ENCODE results near the gene THAP8. TPM values are rescaled to one million over a fixed set of nuclear protein-coding genes. Genes with fewer than 3 reads are reported as not detected.
A peak's percentile ranks its signal among the peaks of the same experiment; 100 is the strongest.
"Not testable (repeated sequence)": the region's sequence is repeated elsewhere in the genome, so short reads cannot be mapped to it uniquely, and the experiment has no call there.

THAP8 gene
- total RNA-seq, 2 experiments from 2014 or later, result 3.1 to 3.4 TPM

DNA sequence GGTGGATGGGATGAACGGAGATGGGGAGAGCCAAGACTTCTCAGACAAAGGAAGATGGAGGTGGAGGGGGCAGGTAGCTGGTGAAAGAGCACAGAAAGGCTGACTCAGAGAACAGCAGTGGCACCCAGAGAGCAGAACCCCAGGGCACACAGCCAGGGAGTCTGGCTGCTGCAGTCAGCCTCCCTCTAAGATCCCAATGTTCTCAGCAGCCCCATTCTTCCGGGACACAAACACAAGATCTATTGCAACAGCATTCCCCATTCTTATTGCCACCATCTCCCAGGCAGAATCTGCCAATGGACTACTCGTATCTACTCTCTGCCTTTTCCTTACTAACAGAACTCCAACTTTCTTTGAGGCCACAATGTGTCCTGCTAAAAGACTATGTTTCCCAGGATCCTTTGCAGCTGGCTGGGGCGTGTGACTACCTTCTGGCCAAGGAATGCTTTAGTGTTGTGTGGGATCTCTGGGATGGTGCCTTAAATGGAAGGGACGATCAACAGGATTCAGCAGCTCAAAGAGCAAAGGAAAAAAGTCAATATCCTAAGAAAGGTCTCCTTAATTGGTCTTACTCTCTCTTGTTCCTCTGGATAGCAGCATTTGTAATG lies 7.5 kb downstream of the THAP8 start:
- ATAC-seq, result no peak
- no peaks in the 10 kb centered on the region for H3K4me1 Mint-ChIP-seq
- no peak for DNase-seq
- ChIA-PET CTCF (no interaction called here), POLR2A (no interaction called here)
- H3K27ac Mint-ChIP-seq, result no peak overlapping the region
- H3K36me3 Mint-ChIP-seq (ENCODE audit: low read depth), result peaks cover 4% of the 10 kb centered on the region
- no peaks in the 10 kb centered on the region for H3K27me3 Mint-ChIP-seq
- H3K9me3 Mint-ChIP-seq (ENCODE audit: low read depth), result no peaks in the 10 kb centered on the region
- intact Hi-C loops (cut with DNase I, micrococcal nuclease), result no loop called here
- no peak overlapping the region for H3K4me3 Mint-ChIP-seq

DNA sequence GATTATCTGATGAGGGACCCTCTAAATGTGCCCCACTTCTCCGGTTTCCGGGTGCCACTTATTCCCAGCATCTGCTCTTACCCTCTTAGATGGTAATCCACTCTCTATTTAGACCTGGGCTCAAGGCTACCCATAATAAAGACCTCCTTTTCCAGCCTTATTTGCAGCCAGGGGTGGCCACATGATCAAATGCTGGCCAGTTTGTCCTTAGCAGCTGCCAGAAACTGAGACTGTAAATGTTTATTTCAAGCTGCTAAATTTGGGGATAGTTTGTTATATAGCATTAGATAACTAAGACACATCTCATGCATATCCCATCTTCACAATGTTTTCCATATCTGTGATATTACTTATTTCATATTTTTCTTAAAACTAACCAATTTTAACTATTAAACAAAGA lies 10.1 kb downstream of the THAP8 start:
- Mint-ChIP-seq H3K36me3 (ENCODE audit: low read depth) (peaks cover 9% of the 10 kb centered on the region), H3K27me3 (no peaks in the 10 kb centered on the region), H3K9me3 (ENCODE audit: low read depth) (no peaks in the 10 kb centered on the region), H3K4me1 (no peaks in the 10 kb centered on the region), H3K27ac (no peak overlapping the region), H3K4me3 (no peak overlapping the region)
- ChIA-PET CTCF (no interaction called here), POLR2A (no interaction called here)
- DNase-seq (no peak), ATAC-seq (no peak)
- intact Hi-C loops (cut with DNase I, micrococcal nuclease), result no loop called here

DNA sequence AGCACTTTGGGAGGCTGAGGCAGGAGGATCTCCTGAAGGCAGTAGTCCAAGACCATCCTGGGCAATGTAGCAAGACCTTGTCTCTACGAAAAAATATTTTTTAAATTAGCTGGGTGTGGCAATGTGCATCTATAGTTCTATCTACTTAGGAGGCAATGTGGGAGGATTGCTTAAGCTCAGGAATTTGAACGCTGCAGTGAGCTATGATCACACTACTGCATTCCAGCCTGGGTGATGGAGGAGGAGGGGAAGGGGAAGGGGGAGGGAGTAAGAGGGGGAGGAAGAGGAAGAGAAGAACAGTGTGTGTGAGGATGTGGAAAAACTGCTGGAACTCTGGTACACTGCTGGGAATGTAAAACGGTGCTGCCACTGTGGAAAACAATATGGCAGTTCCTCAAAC lies 12.3 kb downstream of the THAP8 start:
- Mint-ChIP-seq H3K36me3 (ENCODE audit: low read depth) (peaks cover 9% of the 10 kb centered on the region), H3K27me3 (no peaks in the 10 kb centered on the region), H3K9me3 (ENCODE audit: low read depth) (no peaks in the 10 kb centered on the region), H3K4me3 (no peak overlapping the region), H3K27ac (no peak overlapping the region), H3K4me1 (peaks cover 5% of the 10 kb centered on the region)
- ChIA-PET CTCF (no interaction called here), POLR2A (no interaction called here)
- no peak for ATAC-seq
- intact Hi-C loops (cut with DNase I, micrococcal nuclease), result no loop called here
- no peak for DNase-seq

DNA sequence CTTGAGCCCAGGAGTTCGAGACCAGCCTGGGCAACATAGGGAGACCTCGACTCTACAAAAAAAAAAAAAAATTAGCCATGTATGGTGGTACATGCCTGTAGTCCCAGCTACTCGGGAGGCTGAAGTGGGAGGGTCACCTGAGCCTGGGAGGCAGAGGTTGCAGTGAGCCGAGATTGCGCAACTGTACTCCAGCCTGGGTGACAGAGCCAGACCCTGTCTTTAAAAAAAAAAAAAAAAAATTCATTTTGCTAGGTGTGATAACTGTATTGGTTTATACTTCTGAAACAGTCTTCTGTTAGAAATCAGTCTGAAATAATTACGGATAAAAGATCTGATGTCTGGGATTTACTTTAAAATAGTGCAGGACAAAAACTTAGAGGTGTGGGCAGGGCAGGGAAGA lies 13.0 kb downstream of the THAP8 start:
- POLR2A ChIA-PET; ATAC-seq; H3K36me3 Mint-ChIP-seq (ENCODE audit: low read depth); H3K4me3 Mint-ChIP-seq; intact Hi-C loops (cut with DNase I, micrococcal nuclease); H3K27ac Mint-ChIP-seq; H3K4me1 Mint-ChIP-seq; DNase-seq; H3K9me3 Mint-ChIP-seq (ENCODE audit: low read depth); H3K27me3 Mint-ChIP-seq: not testable (repeated sequence)
- CTCF ChIA-PET, result interaction anchor here (0.7 kb wide), 1 partner anchor 72 kb away, joined by 4 read pairs; no protein-coding TSS in a partner anchor

DNA sequence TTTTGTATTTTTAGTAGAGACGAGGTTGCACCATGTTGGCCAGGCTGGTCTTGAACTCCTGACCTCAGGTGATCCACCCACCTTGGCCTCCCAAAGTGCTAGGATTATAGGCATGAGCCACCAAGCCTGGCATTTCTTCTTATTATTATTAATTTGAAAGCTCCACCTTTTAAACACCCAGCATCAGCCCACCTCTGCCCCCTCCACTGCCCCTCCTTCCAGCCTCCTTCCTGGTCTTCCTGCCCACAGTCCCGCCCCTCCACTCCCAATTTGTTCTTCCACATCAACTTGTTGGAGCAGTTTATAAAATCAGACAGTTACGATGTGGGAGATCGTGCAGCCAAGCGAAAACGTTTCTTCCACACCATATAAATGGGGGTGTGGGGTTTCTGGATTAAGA lies 13.6 kb downstream of the THAP8 start:
- no peaks in the 10 kb centered on the region for H3K9me3 Mint-ChIP-seq (ENCODE audit: low read depth)
- CTCF ChIA-PET, result interaction anchor here (0.7 kb wide), 1 partner anchor 72 kb away, joined by 4 read pairs; no protein-coding TSS in a partner anchor
- H3K4me3 Mint-ChIP-seq, result no peak overlapping the region
- H3K4me1 Mint-ChIP-seq, result peaks cover 14% of the 10 kb centered on the region
- H3K36me3 Mint-ChIP-seq (ENCODE audit: low read depth), result peaks cover 5% of the 10 kb centered on the region
- H3K27me3 Mint-ChIP-seq, result no peaks in the 10 kb centered on the region
- POLR2A ChIA-PET, result no interaction called here
- no peak overlapping the region for H3K27ac Mint-ChIP-seq
- intact Hi-C loops (cut with DNase I, micrococcal nuclease), result no loop called here
- ATAC-seq (no peak), DNase-seq (no peak)

DNA sequence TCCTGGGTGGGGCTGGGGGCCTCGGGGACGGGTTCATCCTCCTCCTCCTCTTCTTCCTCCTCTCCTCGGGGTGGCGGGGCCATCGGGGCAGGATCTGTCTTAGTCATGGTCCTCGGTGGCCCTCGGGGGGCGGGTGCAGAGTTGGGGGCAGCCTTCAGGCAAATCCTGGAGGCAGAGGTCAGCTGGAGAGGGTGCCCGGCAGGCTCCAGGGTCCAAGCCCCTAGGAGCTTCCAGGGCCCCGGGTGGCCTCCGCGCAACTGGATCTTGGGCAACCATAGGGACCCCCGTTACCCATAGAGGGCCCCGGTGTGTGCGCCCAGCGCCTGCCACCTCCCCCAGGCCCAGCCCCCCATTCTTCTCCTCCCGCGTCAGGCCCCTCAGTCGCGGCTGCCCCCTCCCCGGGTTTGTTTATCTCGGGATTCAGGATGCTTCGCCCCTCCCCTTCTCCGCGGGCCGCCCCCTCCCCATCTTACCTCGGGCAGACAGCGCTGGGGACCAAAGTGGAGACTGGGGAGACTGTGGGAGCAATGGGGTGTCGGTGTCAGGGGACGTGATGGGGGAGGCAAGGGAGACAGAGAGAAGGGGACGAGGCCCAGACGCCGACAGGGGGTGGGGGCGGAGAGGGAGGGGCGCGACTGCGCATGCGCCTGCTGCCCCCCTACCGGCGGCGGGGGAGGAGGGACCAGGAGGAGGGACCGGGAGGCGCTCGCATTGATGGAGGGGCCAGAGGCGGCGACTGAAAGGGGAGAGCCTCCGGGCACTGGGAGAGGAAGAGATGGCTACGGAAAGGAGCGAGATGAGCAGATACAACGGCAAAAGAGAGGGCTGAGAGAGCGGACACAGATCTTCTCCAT lies 21.6 kb downstream of the THAP8 start, which contains the start of gene CLIP3:
Gene CLIP3, minus strand, starts transcription at position 623 of the 854 bp plus-strand sequence. Its CDS starts 516 bp downstream, at position 107.
- intact Hi-C loops (cut with DNase I, micrococcal nuclease), result no loop called here
- H3K27me3 Mint-ChIP-seq, result no peaks in the 10 kb centered on the region
- no peaks in the 10 kb centered on the region for H3K9me3 Mint-ChIP-seq (ENCODE audit: low read depth)
- peaks cover 32% of the 10 kb centered on the region for H3K4me1 Mint-ChIP-seq
- no peak within 1 kb of the TSS for H3K27ac Mint-ChIP-seq
- peak within 1 kb of the TSS; percentile 32 for H3K4me3 Mint-ChIP-seq
- H3K36me3 Mint-ChIP-seq (ENCODE audit: low read depth), result peaks cover 24% of the 10 kb centered on the region
- DNase-seq (peak; percentile 56), ATAC-seq (peak; percentile 42)
- POLR2A ChIA-PET, result no interaction called here
- CTCF ChIA-PET, result no interaction called here

DNA sequence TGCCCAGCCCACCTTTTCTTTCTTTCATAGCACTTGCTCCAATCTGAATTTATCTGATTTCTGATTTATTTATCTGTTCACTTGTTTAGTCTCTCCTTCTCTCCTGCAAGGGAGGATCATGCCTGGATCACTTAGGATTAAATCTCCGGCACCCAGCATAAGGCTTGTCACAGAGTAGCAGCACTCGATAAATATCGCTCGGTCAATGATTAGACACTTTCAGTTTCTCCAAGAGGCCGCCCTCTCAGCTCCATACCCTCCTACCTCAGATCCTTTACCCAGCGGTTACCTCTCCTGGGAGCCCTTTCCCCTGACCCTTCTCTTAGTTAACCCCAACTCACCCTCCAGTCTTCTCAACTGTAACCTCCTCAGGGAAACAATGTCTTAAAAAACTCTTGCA lies 22.8 kb downstream of the THAP8 start:
- intact Hi-C loops (cut with DNase I, micrococcal nuclease), result no loop called here
- no peak overlapping the region for H3K4me3 Mint-ChIP-seq
- ChIA-PET POLR2A (no interaction called here), CTCF (no interaction called here)
- H3K27ac Mint-ChIP-seq, result no peak overlapping the region
- no peak for DNase-seq
- H3K9me3 Mint-ChIP-seq (ENCODE audit: low read depth), result no peaks in the 10 kb centered on the region
- H3K27me3 Mint-ChIP-seq, result no peaks in the 10 kb centered on the region
- H3K4me1 Mint-ChIP-seq, result peaks cover 24% of the 10 kb centered on the region
- H3K36me3 Mint-ChIP-seq (ENCODE audit: low read depth), result peaks cover 26% of the 10 kb centered on the region
- no peak for ATAC-seq

DNA sequence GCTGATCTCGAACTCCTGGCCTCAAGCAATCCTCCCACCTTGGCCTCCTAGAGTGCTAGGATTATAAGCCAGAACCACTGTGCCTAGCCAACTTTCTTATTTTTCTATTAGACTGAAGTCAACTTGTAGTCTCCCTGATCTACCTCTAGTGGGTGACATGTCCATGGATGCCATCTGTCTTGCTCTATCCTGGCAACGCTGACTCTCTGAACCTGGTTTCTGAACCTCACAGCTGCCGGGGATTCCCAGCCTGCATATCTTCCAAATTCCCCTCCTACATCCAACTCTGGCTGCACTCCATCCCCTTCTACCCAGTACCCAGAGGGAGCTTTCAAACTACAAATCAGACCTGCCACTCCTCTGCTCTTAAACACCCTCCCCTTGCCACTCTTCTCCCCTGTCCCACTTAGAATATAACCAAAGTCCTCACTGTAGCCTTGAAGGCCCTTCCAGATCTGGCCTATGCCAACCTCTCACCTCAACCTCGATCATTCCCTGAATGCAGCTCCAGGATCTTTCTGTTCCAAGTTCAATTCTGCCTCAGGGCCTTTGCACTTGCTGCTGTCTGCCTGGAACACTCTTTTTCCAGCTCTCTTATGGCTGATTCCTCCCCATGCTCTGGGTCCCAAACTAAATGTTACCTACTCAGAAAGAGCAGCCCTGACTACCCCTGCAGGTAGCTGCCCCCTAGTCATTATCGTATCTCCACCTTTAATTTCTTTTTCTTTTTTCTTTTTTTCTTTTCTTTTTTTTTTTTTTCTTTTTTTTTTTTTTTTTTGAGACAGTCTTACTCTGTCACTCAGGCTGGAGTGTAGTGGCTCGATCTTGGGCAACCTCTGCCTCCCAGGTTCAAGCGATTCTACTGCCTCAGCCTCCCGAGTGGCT lies 23.6 kb downstream of the THAP8 start:
- ChIA-PET CTCF (no interaction called here), POLR2A (no interaction called here)
- Mint-ChIP-seq H3K4me3 (no peak overlapping the region), H3K4me1 (peaks cover 18% of the 10 kb centered on the region), H3K9me3 (ENCODE audit: low read depth) (no peaks in the 10 kb centered on the region), H3K36me3 (ENCODE audit: low read depth) (peaks cover 26% of the 10 kb centered on the region), H3K27ac (no peak overlapping the region), H3K27me3 (no peaks in the 10 kb centered on the region)
- intact Hi-C loops (cut with DNase I, micrococcal nuclease), result no loop called here
- DNase-seq (no peak), ATAC-seq (no peak)

DNA sequence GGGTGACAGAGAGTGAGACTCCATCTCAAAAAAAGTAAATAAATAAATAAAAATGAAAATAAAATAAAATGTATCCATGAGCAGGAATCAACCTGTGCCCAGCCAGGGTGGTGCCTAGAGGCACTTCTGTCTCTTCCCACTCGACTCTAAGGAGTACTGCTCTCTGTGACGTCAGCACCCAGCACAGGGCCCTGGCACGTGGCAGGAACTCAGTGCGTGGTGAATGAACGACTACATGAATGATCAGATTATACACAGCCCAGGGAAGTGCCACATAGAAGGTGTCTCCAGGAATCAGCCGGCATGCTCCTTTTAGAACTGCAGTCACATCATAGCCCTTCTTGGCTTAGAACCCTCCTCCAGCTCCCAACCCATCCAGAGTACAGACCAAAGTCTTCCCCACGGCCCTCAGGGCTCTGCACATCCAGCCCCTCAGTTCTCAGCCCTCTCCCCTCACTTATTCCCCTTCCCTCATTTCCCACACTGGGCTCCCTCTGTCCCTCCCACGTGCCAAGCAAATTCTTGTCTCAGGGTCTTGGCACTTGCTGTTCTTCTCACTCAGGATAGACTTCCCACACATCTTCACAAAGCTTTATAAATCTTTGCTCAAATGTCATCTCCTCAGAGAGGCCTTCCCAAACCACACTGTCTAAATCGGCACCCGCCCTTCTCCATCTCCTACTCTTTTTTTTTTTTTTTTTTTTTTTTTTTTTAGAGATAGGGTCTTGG lies 25.6 kb downstream of the THAP8 start:
- intact Hi-C loops (cut with DNase I, micrococcal nuclease), result no loop called here
- ChIA-PET CTCF (no interaction called here), POLR2A (interaction anchor here (0.6 kb wide), 1 partner anchor 266 kb away, joined by 7 read pairs; no protein-coding TSS in a partner anchor)
- Mint-ChIP-seq H3K9me3 (ENCODE audit: low read depth) (no peaks in the 10 kb centered on the region), H3K4me1 (peaks cover 9% of the 10 kb centered on the region), H3K4me3 (no peak overlapping the region), H3K27ac (no peak overlapping the region), H3K36me3 (ENCODE audit: low read depth) (peaks cover 20% of the 10 kb centered on the region), H3K27me3 (no peaks in the 10 kb centered on the region)
- DNase-seq, result no peak
- ATAC-seq, result no peak

DNA sequence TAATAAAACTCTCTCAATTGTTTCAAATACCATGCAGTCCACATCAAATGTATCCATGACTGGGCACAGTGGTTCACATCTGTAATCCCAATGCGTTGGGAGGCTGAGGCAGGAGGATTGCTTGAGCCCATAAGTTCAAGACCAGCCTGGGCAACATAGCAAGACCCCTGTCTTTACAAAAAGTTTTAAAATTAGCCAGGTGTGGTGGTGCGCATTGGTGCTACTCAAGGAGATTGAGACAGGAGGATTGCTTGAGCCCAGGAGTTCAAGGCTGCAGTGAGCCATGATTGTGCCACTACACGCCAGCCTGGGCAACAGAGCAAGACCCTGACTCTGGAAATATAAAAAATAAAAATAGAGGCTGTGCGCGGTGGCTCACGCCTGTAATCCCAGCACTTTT lies 26.4 kb downstream of the THAP8 start:
- H3K27me3 Mint-ChIP-seq, result no peaks in the 10 kb centered on the region
- ChIA-PET POLR2A (no interaction called here), CTCF (no interaction called here)
- no peak for DNase-seq
- intact Hi-C loops (cut with DNase I, micrococcal nuclease), result no loop called here
- no peak overlapping the region for H3K4me3 Mint-ChIP-seq
- peaks cover 25% of the 10 kb centered on the region for H3K36me3 Mint-ChIP-seq (ENCODE audit: low read depth)
- H3K27ac Mint-ChIP-seq, result no peak overlapping the region
- H3K4me1 Mint-ChIP-seq, result peaks cover 5% of the 10 kb centered on the region
- H3K9me3 Mint-ChIP-seq (ENCODE audit: low read depth), result no peaks in the 10 kb centered on the region
- no peak for ATAC-seq

Data from activated CD4-positive, alpha-beta T cell treated with anti-CD3 and anti-CD28 coated beads for 36 hours (primary cell).